H1 (cell line): ENCODE measurements around the gene DVL2. TPM values are rescaled to one million over a fixed set of nuclear protein-coding genes. Genes with fewer than 3 reads are reported as not detected.

Experiments
- CTCF ChIA-PET: fragments of 300-600 bp; sonication (Branson Sonifier 250); formaldehyde crosslinking; loops from one replicate; lab custom pipeline; 2021; ENCODE audit not compliant: partially characterized antibody; lab: Charles Lee
- POLR2A ChIA-PET: fragments of 300-600 bp; sonication (Branson Sonifier 250); formaldehyde crosslinking; loops from one replicate; lab custom pipeline; 2021; ENCODE audit warnings: inconsistent platforms; ENCODE audit not compliant: partially characterized antibody; lab: Charles Lee
- DNase-seq, 2 experiments: peaks; one replicate each; pipeline versions ENCODE4 v3.0.0 to v3.0.0-alpha.2; 2010 to 2022; ENCODE audit warnings: low spot score in 2 of 2, low read depth in 1 of 2, mixed read lengths in 1 of 2
- FAIRE-seq: peaks from 2 replicates; lab custom pipeline; 2011; peaks lifted over from hg19 to GRCh38; lab: Jason Lieb, UNC
- H2AFZ ChIP-seq: 2 replicates; pipeline ENCODE4 v1.8.1; 2012; ENCODE audit warnings: low read length, inconsistent platforms
- H2AK5ac ChIP-seq: 2 replicates; pipeline ENCODE4 v1.6.1; 2013; ENCODE audit warnings: low read depth, low read length
- H2BK120ac ChIP-seq: replicated peaks from 2 replicates; pipeline ENCODE3; 2013; ENCODE audit warnings: low read depth, low read length, inconsistent platforms
- H2BK12ac ChIP-seq: 2 replicates; pipeline ENCODE4 v1.6.1; 2013; ENCODE audit warnings: low read depth, low read length
- H2BK15ac ChIP-seq: 2 replicates; pipeline ENCODE4 v1.6.1; 2013; ENCODE audit warnings: low read length
- H2BK20ac ChIP-seq: 2 replicates; pipeline ENCODE4 v1.6.1; 2013; ENCODE audit warnings: low read length
- H2BK5ac ChIP-seq: 2 replicates; pipeline ENCODE4 v1.6.1; 2013; ENCODE audit warnings: low read depth, low read length
- H3K14ac ChIP-seq: 2 replicates; pipeline ENCODE4 v1.6.1; 2013; ENCODE audit warnings: inconsistent platforms; ENCODE audit not compliant: insufficient read length
- H3K18ac ChIP-seq: 2 replicates; pipeline ENCODE4 v1.6.1; 2013; ENCODE audit warnings: low read length; ENCODE audit errors: extremely low read depth
- H3K23ac ChIP-seq: 2 replicates; pipeline ENCODE4 v1.6.1; 2013; ENCODE audit warnings: inconsistent platforms; ENCODE audit not compliant: insufficient read length
- H3K23me2 ChIP-seq: 2 replicates; pipeline ENCODE4 v1.6.1; 2013; ENCODE audit warnings: low read depth, low read length
- H3K27ac ChIP-seq: 2 replicates; pipeline ENCODE4 v1.6.1; 2011; ENCODE audit warnings: low read depth, low read length, inconsistent platforms
- H3K27me3 ChIP-seq, 4 experiments: replicated peaks in 1 of 4; 1 replicate in 1 of 4; 2 replicates in 3 of 4; pipeline versions ENCODE4 v1.6.1 to v1.8.1; 2011 to 2013; ENCODE audit warnings: low read length in 3 of 4, mild to moderate bottlenecking in 3 of 4, inconsistent platforms in 2 of 4, mixed read lengths in 2 of 4, moderate library complexity in 1 of 4; ENCODE audit not compliant: control insufficient read depth in 3 of 4, insufficient read depth in 3 of 4; ENCODE audit errors: extremely low read depth in 1 of 4
- H3K36me3 ChIP-seq, 4 experiments: 2 replicates each; pipeline versions ENCODE4 v1.6.1 to v1.8.1; 2011 to 2013; ENCODE audit warnings: mild to moderate bottlenecking in 4 of 4, low read length in 3 of 4, moderate library complexity in 2 of 4, control low read depth in 1 of 4, inconsistent platforms in 1 of 4; ENCODE audit not compliant: insufficient read depth in 4 of 4, control insufficient read depth in 2 of 4
- H3K4ac ChIP-seq: replicated peaks from 2 replicates; pipeline ENCODE3; 2013; ENCODE audit warnings: low read length, low read depth, mixed read lengths, inconsistent platforms; ENCODE audit not compliant: insufficient read length
- H3K4me1 ChIP-seq, 4 experiments: replicated peaks in 1 of 4; 1 replicate in 1 of 4; 2 replicates in 3 of 4; pipeline versions ENCODE4 v1.6.1 to v1.8.1; 2011 to 2013; ENCODE audit warnings: low read length in 3 of 4, inconsistent platforms in 2 of 4, mixed read lengths in 1 of 4; ENCODE audit not compliant: insufficient read depth in 4 of 4, control insufficient read depth in 3 of 4
- H3K4me2 ChIP-seq, 2 experiments: 2 replicates each; pipeline versions ENCODE4 v1.6.1 to v1.8.1; 2011 to 2013; ENCODE audit warnings: low read depth in 2 of 2, low read length in 2 of 2, control low read depth in 1 of 2, inconsistent platforms in 1 of 2, mild to moderate bottlenecking in 1 of 2; ENCODE audit not compliant: insufficient read depth in 1 of 2
- H3K4me3 ChIP-seq, 4 experiments: fragments of 200-600, 300-600 bp in 1 of 4; sonication (generic), shearing (Covaris generic), sonication (Bioruptor Twin) in 1 of 4; 2 replicates each; pipeline versions ENCODE4 v1.5.1 to v1.8.1; 2011 to 2016; ENCODE audit warnings: low read length in 4 of 4, low read depth in 3 of 4, control low read depth in 2 of 4, inconsistent platforms in 2 of 4, mild to moderate bottlenecking in 2 of 4, mixed read lengths in 1 of 4, moderate library complexity in 1 of 4; ENCODE audit not compliant: insufficient read depth in 2 of 4; ENCODE audit errors: extremely low read depth in 1 of 4
- H3K56ac ChIP-seq: replicated peaks from 2 replicates; pipeline ENCODE3; 2013; ENCODE audit warnings: low read depth, mild to moderate bottlenecking, mixed read lengths, low read length, inconsistent platforms; ENCODE audit not compliant: insufficient read length
- H3K79me1 ChIP-seq: 2 replicates; pipeline ENCODE4 v1.6.1; 2013; ENCODE audit warnings: low read depth, low read length, control low read depth
- H3K79me2 ChIP-seq, 2 experiments: 2 replicates each; pipeline versions ENCODE4 v1.6.1 to v1.8.1; 2012 to 2013; ENCODE audit warnings: low read length in 2 of 2, mild to moderate bottlenecking in 2 of 2, inconsistent platforms in 1 of 2; ENCODE audit not compliant: insufficient read depth in 2 of 2, control insufficient read depth in 1 of 2
- H3K9ac ChIP-seq, 4 experiments: replicated peaks in 1 of 4; 1 replicate in 1 of 4; 2 replicates in 3 of 4; pipeline versions ENCODE4 v1.6.1 to v1.8.1; 2011 to 2013; ENCODE audit warnings: low read depth in 3 of 4, low read length in 3 of 4, control low read depth in 2 of 4, mild to moderate bottlenecking in 2 of 4, moderate library complexity in 2 of 4, inconsistent platforms in 1 of 4; ENCODE audit errors: extremely low read depth in 1 of 4
- H3K9me3 ChIP-seq, 2 experiments: 2 replicates each; pipeline versions ENCODE4 v1.6.1 to v1.8.1; 2012 to 2013; ENCODE audit warnings: mild to moderate bottlenecking in 2 of 2, moderate library complexity in 2 of 2, control low read depth in 1 of 2, inconsistent platforms in 1 of 2, low read depth in 1 of 2, low read length in 1 of 2, mixed read lengths in 1 of 2; ENCODE audit not compliant: insufficient read depth in 2 of 2
- H4K20me1 ChIP-seq, 2 experiments: replicated peaks in 1 of 2; 2 replicates each; pipeline versions ENCODE3 to v1.8.1; 2011 to 2013; ENCODE audit warnings: inconsistent platforms in 2 of 2, low read length in 2 of 2, mild to moderate bottlenecking in 1 of 2; ENCODE audit not compliant: insufficient read depth in 2 of 2, control insufficient read depth in 1 of 2
- H4K5ac ChIP-seq: 2 replicates; pipeline ENCODE4 v1.6.1; 2013; ENCODE audit warnings: low read length, low read depth, mixed read lengths, inconsistent platforms; ENCODE audit not compliant: insufficient read length
- H4K8ac ChIP-seq: 2 replicates; pipeline ENCODE4 v1.8.0; 2013; ENCODE audit warnings: mild to moderate bottlenecking, moderate library complexity, low read length, inconsistent platforms; ENCODE audit not compliant: insufficient read depth; ENCODE audit errors: extremely low read depth
- H4K91ac ChIP-seq: replicated peaks from 2 replicates; pipeline ENCODE3; 2013; ENCODE audit warnings: low read length, mixed read lengths, inconsistent platforms; ENCODE audit not compliant: insufficient read length
- CEBPB ChIP-seq: IDR thresholded peaks from 2 replicates; pipeline ENCODE4 v1.6.1; 2012; ENCODE audit warnings: low read depth, low read length
- CREB1 ChIP-seq: IDR thresholded peaks from 2 replicates; pipeline ENCODE4 v1.6.1; 2012; ENCODE audit warnings: inconsistent platforms
- CTCF ChIP-seq, 3 experiments: IDR thresholded peaks; 1 replicate in 2 of 3; 2 replicates in 1 of 3; pipeline versions ENCODE4 v1.5.1 to v1.6.1; 2011; ENCODE audit warnings: low read length in 3 of 3, mild to moderate bottlenecking in 3 of 3, inconsistent platforms in 2 of 3, low read depth in 1 of 3, moderate library complexity in 1 of 3; ENCODE audit not compliant: insufficient read depth in 1 of 3; ENCODE audit errors: control extremely low read depth in 1 of 3
- NANOG ChIP-seq: IDR thresholded peaks from 2 replicates; pipeline ENCODE4 v1.6.1; 2011; ENCODE audit warnings: low read length, low read depth, mild to moderate bottlenecking, inconsistent platforms; ENCODE audit not compliant: insufficient read depth, poor library complexity, severe bottlenecking
- NRF1 ChIP-seq: IDR thresholded peaks from 2 replicates; pipeline ENCODE4 v1.6.1; 2011; ENCODE audit warnings: mild to moderate bottlenecking, low read depth, low read length, improper control_type of control experiment
- WGBS, 2 experiments: shearing (Covaris generic) in 1 of 2; methylation state at CpG; one replicate each; pipeline versions ENCODE4 v1.1.6 to v1.1.7; 2013 to 2015; ENCODE audit warnings: low lambda C conversion rate in 2 of 2, mixed read lengths in 2 of 2, inconsistent platforms in 1 of 2, low coverage in 1 of 2, missing lambda C conversion rate in 1 of 2; ENCODE audit not compliant: insufficient replicate concordance in 2 of 2, insufficient coverage in 1 of 2, insufficient read length in 1 of 2; ENCODE audit errors: extremely low coverage in 1 of 2, missing lambda C conversion rate in 1 of 2; 5-methylcytosine and 5-hydroxymethylcytosine counted together
- long read RNA-seq, 2 experiments: library from RNA in 1 of 2; library from capped mRNA in 1 of 2; stranded (forward); transcript quantifications; one replicate each; pipeline ENCODE4 v2.0.0, GENCODE V29; 2021; ENCODE audit warnings: inconsistent platforms in 1 of 2
- polyA minus RNA-seq, 3 experiments: library from RNA; depleted of rRNA, polyadenylated mRNA; stranded (reverse); fragments of >200 nt; gene quantifications; 1 replicate in 2 of 3; 2 replicates in 1 of 3; pipeline ENCODE4 v1.2.3, GENCODE V29; 2011
- polyA plus RNA-seq, 7 experiments: library from polyadenylated mRNA; depleted of rRNA in 3 of 7; stranded (reverse) in 5 of 7; unstranded in 2 of 7; fragments of >200 nt in 5 of 7; fragments of 200-250 nt in 2 of 7; gene quantifications; 1 replicate in 5 of 7; 2 replicates in 1 of 7; 4 replicates in 1 of 7; pipeline versions ENCODE4 v1.2.1 to v1.2.3, GENCODE V29; 2011 to 2013; ENCODE audit warnings: missing spikeins in 2 of 7, mixed read lengths in 2 of 7
- total RNA-seq: library from RNA; stranded (reverse); fragmentation: NEBNext Ultra II Directional; extraction: Animal tissue kit (Norgen Biotek cat#: 25700); gene quantifications from 2 replicates; pipeline ENCODE4 v1.2.1, GENCODE V29; 2021

The DVL2 gene
- total RNA-seq = 59.3 and 59.6 TPM in 2 replicates
- polyA plus RNA-seq (2011; rRNA removed) = 19.0 and 29.7 TPM in 2 replicates
- polyA plus RNA-seq (2011; cell fraction: cytosol; rRNA removed) = 15.8 TPM
- polyA plus RNA-seq (2011; cell fraction: nucleus; rRNA removed) = 56.7 TPM
- polyA plus RNA-seq (2012, experiment 1 of 2) = 47.0 to 54.8 TPM (median 48.8 TPM) in 4 replicates
- polyA plus RNA-seq (2012, experiment 2 of 2) = 44.2 TPM
- 28.5 TPM for polyA plus RNA-seq (2013, experiment 1 of 2)
- polyA plus RNA-seq (2013, experiment 2 of 2) = 25.2 TPM
- 20.1 and 32.9 TPM in 2 replicates for polyA minus RNA-seq (2011; rRNA and poly(A)+ RNA removed)
- 19.4 TPM for polyA minus RNA-seq (2011; cell fraction: cytosol; rRNA and poly(A)+ RNA removed)
- polyA minus RNA-seq (2011; cell fraction: nucleus; rRNA and poly(A)+ RNA removed) = 46.9 TPM
- long read RNA-seq, experiment 1, partial matches to known transcripts = 18 of 23 reads
- long read RNA-seq, experiment 1, other reads (novel, unspliced or antisense) = 4 of 23 reads
- long read RNA-seq, experiment 2, partial matches to known transcripts = 2 of 7 reads
- long read RNA-seq, experiment 2, other reads (novel, unspliced or antisense) = 3 of 7 reads

- peak within 1 kb of the TSS; percentile 96 for H4K8ac ChIP-seq
- H2AFZ ChIP-seq = no peak within 1 kb of the TSS
- H3K36me3 ChIP-seq = peaks cover 17 to 32% (median 30%) of the 10 kb centered on the region in 4 experiments; a peak in 7 of 8 replicates
- H3K9ac ChIP-seq = peak within 1 kb of the TSS; percentile 73 to 90 (median 82)
- no peak within 1 kb of the TSS for H3K4ac ChIP-seq
- no peaks in the 10 kb centered on the region for H3K27me3 ChIP-seq
- H3K18ac ChIP-seq = peak within 1 kb of the TSS; percentile 48
- CTCF ChIA-PET = interaction anchor here (1.0 to 6.4 kb wide), 4 partner anchors 10 to 219 kb away, joined by 3 to 46 read pairs (median 4); partner anchors contain the start of genes ACADVL and DLG4
- peak within 1 kb of the TSS; percentile 87 for H3K56ac ChIP-seq
- DNase-seq (peak in 1 of 2 experiments; percentile 95), FAIRE-seq (peak; percentile 52)
- peak within 1 kb of the TSS; percentile 17 for H4K91ac ChIP-seq
- POLR2A ChIA-PET = interaction anchor here (0.8 to 19.7 kb wide), 20 partner anchors 9 to 452 kb away, joined by 3 to 386 read pairs (median 6); partner anchors contain the start of genes ACADVL, CLDN7, CTDNEP1 and DLG4
- no peak within 1 kb of the TSS for H2BK120ac ChIP-seq
- H3K4me3 ChIP-seq = peak within 1 kb of the TSS; percentile 68 to 89 (median 80)
- WGBS, 2 experiments = 5% methylated on average over 46 of the region's 72 CpGs; no CpG with 5 or more reads in 1 of the 2 experiments
- peak within 1 kb of the TSS; percentile 71 for H3K27ac ChIP-seq
- H2BK12ac ChIP-seq = 0 out of 2 replicates have a peak within 1 kb of the TSS, but pooled peaks have one; percentile 33
- H3K4me1 ChIP-seq = peaks cover 3 to 14% (median 6%) of the 10 kb centered on the region in 4 experiments; a peak in 6 of 7 replicates
- H4K5ac ChIP-seq = peak within 1 kb of the TSS; percentile 83
- H3K4me2 ChIP-seq = peak within 1 kb of the TSS; percentile 56 to 85
- no peak within 1 kb of the TSS; the same call in 1 of the 2 replicates for H2BK15ac ChIP-seq
- peaks cover 13% of the 10 kb centered on the region for H3K79me1 ChIP-seq
- H3K9me3 ChIP-seq = no peaks in the 10 kb centered on the region
- H2AK5ac ChIP-seq = peak within 1 kb of the TSS; percentile 26; the same call in 1 of the 2 replicates
- H3K23ac ChIP-seq = no peak within 1 kb of the TSS
- no peak within 1 kb of the TSS for H3K14ac ChIP-seq
- peaks cover 17 to 41% of the 10 kb centered on the region in 2 experiments for H4K20me1 ChIP-seq
- H2BK20ac ChIP-seq = no peak within 1 kb of the TSS
- no peaks in the 10 kb centered on the region for H3K23me2 ChIP-seq
- peak within 1 kb of the TSS; percentile 87 for H2BK5ac ChIP-seq
- H3K79me2 ChIP-seq = peaks cover 13 to 68% of the 10 kb centered on the region in 2 experiments
- peak; percentile 67 for TF ChIP-seq CREB1
- peak; percentile 17 for TF ChIP-seq NRF1
- no peak for TF ChIP-seq CTCF (IDR thresholded peaks at IDR 0.05; ENCODE audit: control extremely low read depth in 1 of 3, insufficient read depth in 1 of 3, low read depth in 1 of 3, low read length in 3 of 3)
- TF ChIP-seq CEBPB = no peak
- TF ChIP-seq NANOG = peak; percentile 53
Observed at GRCh38 chr17:7234083-7234951, at the start of gene DVL2. Gene DVL2, minus strand, starts transcription at chr17:7234517. Its CDS starts 255 bp downstream, at chr17:7234262.
